ENCODE results near the gene ZNF527.

- TF ChIP-seq REST (IDR thresholded peaks at IDR 0.05; ENCODE audit: low read depth): no peak
- TF ChIP-seq CTCF (IDR thresholded peaks at IDR 0.05 in 2 of 3, conservative IDR thresholded peaks at IDR 0.05 in 1 of 3; ENCODE audit: borderline replicate concordance in 1 of 3, insufficient read depth in 1 of 3, low read depth in 2 of 3, low read length in 2 of 3): no peak
- TF ChIP-seq EZH2phosphoT487 (IDR thresholded peaks at IDR 0.05; ENCODE audit: borderline replicate concordance): no peak
- no peak for TF ChIP-seq MAX (IDR thresholded peaks at IDR 0.05)
- TF ChIP-seq ZBTB33 (IDR thresholded peaks at IDR 0.05; ENCODE audit: extremely low read depth, insufficient replicate concordance, low read length): no peak
- TF ChIP-seq RAD21 (IDR thresholded peaks at IDR 0.05; ENCODE audit: low read depth): no peak
- no peak for TF ChIP-seq EZH2 (IDR thresholded peaks at IDR 0.05)
- TF ChIP-seq POLR2AphosphoS5 (IDR thresholded peaks at IDR 0.05; ENCODE audit: low read depth, low read length): no peak
- no peak for TF ChIP-seq EGR1 (IDR thresholded peaks at IDR 0.05; ENCODE audit: low read depth)
- TF ChIP-seq POLR2A (IDR thresholded peaks at IDR 0.05; ENCODE audit: borderline replicate concordance, extremely low read depth, insufficient read depth, insufficient read length): no peak
- TF ChIP-seq YY1 (IDR thresholded peaks at IDR 0.05; ENCODE audit: extremely low read depth, insufficient replicate concordance, low read depth, low read length): no peak
- no peak for TF ChIP-seq SIN3A (IDR thresholded peaks at IDR 0.05; ENCODE audit: low read depth)
- TF ChIP-seq SP1 (IDR thresholded peaks at IDR 0.05; ENCODE audit: low read depth): no peak
Measured at GRCh38 chr19:37403403-37403802, 32.5 kb downstream of the ZNF527 start.
